ENCODE data around the gene SPAAR. TPM values are rescaled to one million over a fixed set of nuclear protein-coding genes. Genes with fewer than 3 reads are reported as not detected.

The SPAAR gene
- total RNA-seq, 1 experiment from 2014 or later: 0.37 TPM

- Histone ChIP-seq H3K27ac (ENCODE audit: low read depth, low read length, poor library complexity, severe bottlenecking) (no peak overlapping the region), H3K4me1 (ENCODE audit: insufficient read depth, low read length, poor library complexity, severe bottlenecking) (peaks cover 4% of the 10 kb centered on the region), H3K36me3 (ENCODE audit: insufficient read depth, low read length, poor library complexity, severe bottlenecking) (no peaks in the 10 kb centered on the region), H3K27me3 (replicated peaks; ENCODE audit: insufficient read depth, low read depth, low read length, poor library complexity) (no peaks in the 10 kb centered on the region), H3K9me3 (ENCODE audit: low read depth, low read length, poor library complexity, severe bottlenecking) (no peaks in the 10 kb centered on the region), H3K4me3 (ENCODE audit: low read depth, low read length, poor library complexity, severe bottlenecking) (no peak overlapping the region)
- TF ChIP-seq EZH2 (IDR thresholded peaks at IDR 0.05; ENCODE audit: borderline replicate concordance, low read depth, low read length, poor library complexity, severe bottlenecking): no peak
- TF ChIP-seq, protein P1, sequence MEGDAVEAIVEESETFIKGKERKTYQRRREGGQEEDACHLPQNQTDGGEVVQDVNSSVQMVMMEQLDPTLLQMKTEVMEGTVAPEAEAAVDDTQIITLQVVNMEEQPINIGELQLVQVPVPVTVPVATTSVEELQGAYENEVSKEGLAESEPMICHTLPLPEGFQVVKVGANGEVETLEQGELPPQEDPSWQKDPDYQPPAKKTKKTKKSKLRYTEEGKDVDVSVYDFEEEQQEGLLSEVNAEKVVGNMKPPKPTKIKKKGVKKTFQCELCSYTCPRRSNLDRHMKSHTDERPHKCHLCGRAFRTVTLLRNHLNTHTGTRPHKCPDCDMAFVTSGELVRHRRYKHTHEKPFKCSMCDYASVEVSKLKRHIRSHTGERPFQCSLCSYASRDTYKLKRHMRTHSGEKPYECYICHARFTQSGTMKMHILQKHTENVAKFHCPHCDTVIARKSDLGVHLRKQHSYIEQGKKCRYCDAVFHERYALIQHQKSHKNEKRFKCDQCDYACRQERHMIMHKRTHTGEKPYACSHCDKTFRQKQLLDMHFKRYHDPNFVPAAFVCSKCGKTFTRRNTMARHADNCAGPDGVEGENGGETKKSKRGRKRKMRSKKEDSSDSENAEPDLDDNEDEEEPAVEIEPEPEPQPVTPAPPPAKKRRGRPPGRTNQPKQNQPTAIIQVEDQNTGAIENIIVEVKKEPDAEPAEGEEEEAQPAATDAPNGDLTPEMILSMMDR (conservative IDR thresholded peaks at IDR 0.05; ENCODE audit: low read depth, low read length): no peak
- intact Hi-C loops (cut with micrococcal nuclease; ENCODE audit: unreplicated experiment): no loop called here
- ChIA-PET POLR2A (ENCODE audit: low non-redundant PET) (no interaction called here), CTCF (interaction anchor here (0.5 kb wide), 1 partner anchor 71 kb away, joined by 5 read pairs; no protein-coding TSS in a partner anchor)
- DNase-seq (ENCODE audit: low spot score): no peak
- BruUV-seq (replicated peaks): no TSS peak
Measured at GRCh38 chr9:35919212-35920008, 10.1 kb downstream of the SPAAR start.

GRCh38 chr9:35920051-35920620 is 10.8 kb downstream of the SPAAR start:
- DNase-seq (ENCODE audit: low spot score): no peak
- Histone ChIP-seq H3K9me3 (ENCODE audit: low read depth, low read length, poor library complexity, severe bottlenecking) (no peaks in the 10 kb centered on the region), H3K4me1 (ENCODE audit: insufficient read depth, low read length, poor library complexity, severe bottlenecking) (peaks cover 4% of the 10 kb centered on the region), H3K27ac (ENCODE audit: low read depth, low read length, poor library complexity, severe bottlenecking) (no peak overlapping the region), H3K27me3 (replicated peaks; ENCODE audit: insufficient read depth, low read depth, low read length, poor library complexity) (no peaks in the 10 kb centered on the region), H3K4me3 (ENCODE audit: low read depth, low read length, poor library complexity, severe bottlenecking) (no peak overlapping the region), H3K36me3 (ENCODE audit: insufficient read depth, low read length, poor library complexity, severe bottlenecking) (no peaks in the 10 kb centered on the region)
- ChIA-PET CTCF (no interaction called here), POLR2A (ENCODE audit: low non-redundant PET) (no interaction called here)
- BruUV-seq (replicated peaks): no TSS peak
- intact Hi-C loops (cut with micrococcal nuclease; ENCODE audit: unreplicated experiment): no loop called here
- TF ChIP-seq EZH2 (IDR thresholded peaks at IDR 0.05; ENCODE audit: borderline replicate concordance, low read depth, low read length, poor library complexity, severe bottlenecking): no peak
- TF ChIP-seq, protein P1 (conservative IDR thresholded peaks at IDR 0.05; ENCODE audit: low read depth, low read length): no peak

- ChIA-PET CTCF (interaction anchor here (0.7 kb wide), 1 partner anchor 133 kb away, joined by 3 read pairs; no protein-coding TSS in a partner anchor), POLR2A (ENCODE audit: low non-redundant PET) (no interaction called here)
- Histone ChIP-seq H3K9me3 (ENCODE audit: low read depth, low read length, poor library complexity, severe bottlenecking) (no peaks in the 10 kb centered on the region), H3K27me3 (replicated peaks; ENCODE audit: insufficient read depth, low read depth, low read length, poor library complexity) (no peaks in the 10 kb centered on the region), H3K36me3 (ENCODE audit: insufficient read depth, low read length, poor library complexity, severe bottlenecking) (no peaks in the 10 kb centered on the region), H3K4me3 (ENCODE audit: low read depth, low read length, poor library complexity, severe bottlenecking) (no peak overlapping the region), H3K4me1 (ENCODE audit: insufficient read depth, low read length, poor library complexity, severe bottlenecking) (peaks cover 4% of the 10 kb centered on the region), H3K27ac (ENCODE audit: low read depth, low read length, poor library complexity, severe bottlenecking) (no peak overlapping the region)
- intact Hi-C loops (cut with micrococcal nuclease; ENCODE audit: unreplicated experiment): no loop called here
- DNase-seq (ENCODE audit: low spot score): no peak
- TF ChIP-seq, protein P1 (conservative IDR thresholded peaks at IDR 0.05; ENCODE audit: low read depth, low read length): no peak
- TF ChIP-seq EZH2 (IDR thresholded peaks at IDR 0.05; ENCODE audit: borderline replicate concordance, low read depth, low read length, poor library complexity, severe bottlenecking): no peak
- BruUV-seq (replicated peaks): no TSS peak
Measured at GRCh38 chr9:35923598-35923926, 14.3 kb downstream of the SPAAR start.

Measured in A673 (cell line).